BLaER1 treated with 17β-estradiol and CSF1 and Interleukin-3, amounts not matched to agents 10 nM and 100 nM (cell line): ENCODE data around the gene RASIP1.
A peak's percentile ranks its signal among the peaks of the same experiment; 100 is the strongest.

Experiments
- H3K27ac ChIP-seq, 11 experiments: shearing (Covaris generic); formaldehyde crosslinking; 2 replicates each; pipeline ENCODE4 v1.8.1; 2022
- H3K27me3 ChIP-seq, 11 experiments: shearing (Covaris generic); formaldehyde crosslinking; 2 replicates each; pipeline ENCODE4 v1.8.1; 2022
- H3K36me3 ChIP-seq, 11 experiments: shearing (Covaris generic); formaldehyde crosslinking; 2 replicates each; pipeline ENCODE4 v1.8.1; 2022
- H3K4me1 ChIP-seq, 10 experiments: shearing (Covaris generic); formaldehyde crosslinking; 2 replicates each; pipeline ENCODE4 v1.8.1; 2022
- H3K4me2 ChIP-seq, 11 experiments: shearing (Covaris generic); formaldehyde crosslinking; 2 replicates each; pipeline ENCODE4 v1.8.1; 2022
- H3K4me3 ChIP-seq, 10 experiments: shearing (Covaris generic); formaldehyde crosslinking; 2 replicates each; pipeline ENCODE4 v1.8.1; 2022
- H3K9ac ChIP-seq, 11 experiments: shearing (Covaris generic); formaldehyde crosslinking; 2 replicates each; pipeline ENCODE4 v1.8.1; 2022
- H3K9me3 ChIP-seq, 11 experiments: shearing (Covaris generic); formaldehyde crosslinking; replicated peaks in 1 of 11; 2 replicates each; pipeline ENCODE4 v1.8.1; 2022
- H4K20me1 ChIP-seq, 11 experiments: shearing (Covaris generic); formaldehyde crosslinking; 2 replicates each; pipeline ENCODE4 v1.8.1; 2022
- Cebpa-rat ChIP-seq, 11 experiments: shearing (Covaris generic); IDR thresholded peaks; 2 replicates each; pipeline ENCODE4 v1.8.1; 2022

The RASIP1 gene

GRCh38 chr19:48756686-48757085 lies 16.3 kb upstream of the RASIP1 start:
- no peak overlapping the region for H3K9ac ChIP-seq
- no peaks in the 10 kb centered on the region for H4K20me1 ChIP-seq
- H3K27ac ChIP-seq: no peak overlapping the region
- H3K27me3 ChIP-seq: peaks cover 0 to 27% (median 23%) of the 10 kb centered on the region in 11 experiments; a peak in 19 of 22 replicates
- no peak overlapping the region for H3K4me3 ChIP-seq
- no peaks in the 10 kb centered on the region for H3K9me3 ChIP-seq
- H3K4me1 ChIP-seq: peaks cover 35 to 58% (median 48%) of the 10 kb centered on the region in 10 experiments
- no peak for TF ChIP-seq Cebpa-rat (IDR thresholded peaks at IDR 0.05)
- no peaks in the 10 kb centered on the region for H3K36me3 ChIP-seq
- no peak overlapping the region for H3K4me2 ChIP-seq

- H3K9me3 ChIP-seq: no peaks in the 10 kb centered on the region
- no peak for TF ChIP-seq Cebpa-rat (IDR thresholded peaks at IDR 0.05)
- no peak overlapping the region for H3K4me2 ChIP-seq
- H3K4me1 ChIP-seq: peaks cover 40 to 63% (median 53%) of the 10 kb centered on the region in 10 experiments
- no peak overlapping the region for H3K27ac ChIP-seq
- H3K4me3 ChIP-seq: no peak overlapping the region
- no peaks in the 10 kb centered on the region for H4K20me1 ChIP-seq
- H3K36me3 ChIP-seq: no peaks in the 10 kb centered on the region
- H3K9ac ChIP-seq: no peak overlapping the region
- H3K27me3 ChIP-seq: peaks cover 0 to 32% (median 25%) of the 10 kb centered on the region in 11 experiments; a peak in 19 of 22 replicates
Observed at GRCh38 chr19:48756212-48756611, 15.8 kb upstream of the RASIP1 start.

- peaks cover 0 to 32% (median 25%) of the 10 kb centered on the region in 11 experiments; a peak in 19 of 22 replicates for H3K27me3 ChIP-seq
- no peak overlapping the region for H3K27ac ChIP-seq
- H3K36me3 ChIP-seq: peaks cover 0 to 2% (median under 1%) of the 10 kb centered on the region in 11 experiments; a peak in 6 of 22 replicates
- H4K20me1 ChIP-seq: peaks cover 0 to 2% (median 0%) of the 10 kb centered on the region in 11 experiments; a peak in 2 of 22 replicates
- TF ChIP-seq Cebpa-rat (IDR thresholded peaks at IDR 0.05): no peak
- H3K9ac ChIP-seq: no peak overlapping the region
- no peak overlapping the region for H3K4me3 ChIP-seq
- no peak overlapping the region for H3K4me2 ChIP-seq
- H3K9me3 ChIP-seq: no peaks in the 10 kb centered on the region
- H3K4me1 ChIP-seq: peaks cover 42 to 63% (median 54%) of the 10 kb centered on the region in 10 experiments
Observed at GRCh38 chr19:48755787-48756186, 15.4 kb upstream of the RASIP1 start.

- H3K4me2 ChIP-seq: peak within 1 kb of the TSS; percentile 92 to 100 (median 99)
- H3K27ac ChIP-seq: no peak within 1 kb of the TSS
- no peaks in the 10 kb centered on the region for H3K9me3 ChIP-seq
- H4K20me1 ChIP-seq: peaks cover 0 to 7% (median 0%) of the 10 kb centered on the region in 11 experiments; a peak in 3 of 22 replicates
- no peak within 1 kb of the TSS for H3K4me3 ChIP-seq
- peaks cover 0 to 32% (median 25%) of the 10 kb centered on the region in 11 experiments; a peak in 19 of 22 replicates for H3K27me3 ChIP-seq
- H3K4me1 ChIP-seq: peaks cover 42 to 63% (median 52%) of the 10 kb centered on the region in 10 experiments
- H3K36me3 ChIP-seq: peaks cover 0 to 9% (median 6%) of the 10 kb centered on the region in 11 experiments; a peak in 11 of 22 replicates
- no peak within 1 kb of the TSS; a peak in 1 of 22 replicates for H3K9ac ChIP-seq
- TF ChIP-seq Cebpa-rat (IDR thresholded peaks at IDR 0.05): no peak
Observed at GRCh38 chr19:48755084-48755641, 14.8 kb upstream of the RASIP1 start, which contains the start of gene FGF21. Gene FGF21, plus strand, starts transcription at chr19:48755524. Its CDS starts 713 bp downstream, at chr19:48756237.

GRCh38 chr19:48752496-48753365 lies 12.3 kb upstream of the RASIP1 start, which contains the start of gene FUT1:
Gene FUT1, minus strand, starts transcription at chr19:48752641. Its CDS starts 1,360 bp downstream, at chr19:48751281.
- Histone ChIP-seq H3K4me2 (peak within 1 kb of the TSS; percentile 92 to 100 (median 99)), H3K4me3 (peak within 1 kb of the TSS; percentile 62 to 80 (median 70)), H3K27ac (peak within 1 kb of the TSS in 10 of 11 experiments; percentile 40 to 68 (median 58); a peak in 19 of 22 replicates), H4K20me1 (peaks cover 0 to 7% (median 0%) of the 10 kb centered on the region in 11 experiments; a peak in 3 of 22 replicates), H3K9me3 (no peaks in the 10 kb centered on the region), H3K4me1 (peaks cover 47 to 71% (median 59%) of the 10 kb centered on the region in 10 experiments), H3K27me3 (peaks cover 0 to 32% (median 25%) of the 10 kb centered on the region in 11 experiments; a peak in 19 of 22 replicates), H3K9ac (peak within 1 kb of the TSS; percentile 60 to 82 (median 76)), H3K36me3 (peaks cover 0 to 17% (median 7%) of the 10 kb centered on the region in 11 experiments; a peak in 11 of 22 replicates)
- no peak for TF ChIP-seq Cebpa-rat (IDR thresholded peaks at IDR 0.05)

- H4K20me1 ChIP-seq: peaks cover 0 to 7% (median 0%) of the 10 kb centered on the region in 11 experiments; a peak in 3 of 22 replicates
- no peaks in the 10 kb centered on the region for H3K9me3 ChIP-seq
- peak overlapping the region; percentile 60 to 82 (median 76) for H3K9ac ChIP-seq
- H3K27ac ChIP-seq: peak overlapping the region in 10 of 11 experiments; percentile 40 to 68 (median 58); a peak in 19 of 22 replicates
- H3K4me3 ChIP-seq: peak overlapping the region; percentile 62 to 80 (median 70)
- H3K27me3 ChIP-seq: peaks cover 0 to 32% (median 25%) of the 10 kb centered on the region in 11 experiments; a peak in 19 of 22 replicates
- no peak for TF ChIP-seq Cebpa-rat (IDR thresholded peaks at IDR 0.05)
- H3K36me3 ChIP-seq: peaks cover 0 to 17% (median 7%) of the 10 kb centered on the region in 11 experiments; a peak in 11 of 22 replicates
- H3K4me2 ChIP-seq: peak overlapping the region; percentile 92 to 100 (median 99)
- H3K4me1 ChIP-seq: peaks cover 52 to 79% (median 66%) of the 10 kb centered on the region in 10 experiments
Observed at GRCh38 chr19:48751845-48752495, 11.6 kb upstream of the RASIP1 start.

GRCh38 chr19:48750771-48751504 lies 10.5 kb upstream of the RASIP1 start:
- peaks cover 61 to 89% (median 75%) of the 10 kb centered on the region in 10 experiments for H3K4me1 ChIP-seq
- peaks cover 0 to 7% (median 0%) of the 10 kb centered on the region in 11 experiments; a peak in 3 of 22 replicates for H4K20me1 ChIP-seq
- peaks cover 0 to 17% (median 7%) of the 10 kb centered on the region in 11 experiments; a peak in 11 of 22 replicates for H3K36me3 ChIP-seq
- no peak for TF ChIP-seq Cebpa-rat (IDR thresholded peaks at IDR 0.05)
- H3K4me3 ChIP-seq: peak overlapping the region in 4 of 10 experiments; percentile 62 to 80 (median 70); a peak in 8 of 20 replicates
- H3K27ac ChIP-seq: peak overlapping the region in 2 of 11 experiments; percentile 57 to 66; a peak in 1 of 22 replicates
- peak overlapping the region in 2 of 11 experiments; percentile 78 to 79; a peak in 1 of 22 replicates for H3K9ac ChIP-seq
- peaks cover 0 to 32% (median 25%) of the 10 kb centered on the region in 11 experiments; a peak in 19 of 22 replicates for H3K27me3 ChIP-seq
- peak overlapping the region; percentile 92 to 100 (median 99) for H3K4me2 ChIP-seq
- H3K9me3 ChIP-seq: no peaks in the 10 kb centered on the region
